Measurements from ENCODE around the gene MIB1.
"Not testable (repeated sequence)": the region's sequence is repeated elsewhere in the genome, so short reads cannot be mapped to it uniquely, and the experiment has no call there.

Gene MIB1

DNA sequence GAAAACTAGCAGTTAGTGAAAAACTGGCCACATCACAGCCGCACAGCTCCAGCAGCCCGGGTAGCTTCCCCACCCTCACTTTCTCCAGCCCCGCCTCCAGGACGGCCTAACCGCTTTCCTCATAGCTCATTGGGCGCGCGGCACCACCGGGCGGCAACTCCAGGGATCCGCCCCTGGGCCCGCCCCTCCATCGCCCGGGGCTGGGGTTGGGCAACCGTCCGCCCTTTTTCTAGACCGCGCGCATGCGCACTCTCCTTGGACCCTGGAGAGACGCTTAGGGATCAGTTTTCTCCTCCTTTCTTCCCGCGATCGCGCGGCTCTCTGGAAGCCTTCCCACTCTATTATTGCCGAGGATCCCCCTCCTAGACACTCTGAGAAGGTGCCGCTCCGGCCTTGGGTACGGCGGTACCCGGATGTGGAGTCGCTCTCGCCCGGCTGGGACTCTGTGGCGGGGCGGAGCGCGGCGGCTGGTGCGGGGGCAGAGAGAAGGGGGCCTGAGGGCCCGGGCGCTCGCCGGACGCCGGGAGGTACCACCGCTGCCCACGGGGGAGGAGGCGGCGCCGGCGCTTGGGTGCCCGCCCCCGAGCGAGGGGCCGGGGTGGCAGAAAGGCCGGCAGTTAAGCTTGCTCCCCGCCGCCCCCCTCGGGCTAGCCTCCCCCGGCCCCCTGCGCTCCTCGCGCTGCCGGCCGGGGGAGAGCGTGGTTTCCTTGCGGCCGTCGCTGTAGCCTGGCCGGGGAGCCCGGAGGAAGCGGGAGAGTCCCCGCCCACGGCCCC, at the start of gene MIB1:
Gene MIB1 (plus strand): TSS at position 255 of the 774 bp plus-strand sequence. CDS start 792 bp downstream, outside the sequence.
- DNase-seq (ENCODE audit: low read depth): peak; percentile 98

DNA sequence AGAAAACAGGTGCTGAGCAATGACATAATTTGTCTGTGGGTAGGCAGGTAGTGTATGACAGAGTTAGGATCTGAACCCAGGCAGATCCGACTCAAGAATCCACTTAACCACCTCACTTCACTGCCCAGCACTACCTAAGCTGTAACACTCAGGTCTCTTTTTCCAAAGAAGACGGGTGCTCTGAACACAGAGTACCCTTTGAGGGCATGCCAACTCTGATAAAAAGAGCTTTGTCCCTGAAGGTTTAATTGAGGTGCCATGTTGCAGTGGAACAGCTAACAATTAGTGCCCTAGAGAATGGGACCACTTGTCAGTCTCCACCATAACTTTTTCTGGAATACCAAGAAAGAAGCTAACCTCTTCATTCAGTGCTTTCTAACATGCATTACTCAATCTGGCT, 47.3 kb upstream of the MIB1 start:
- DNase-seq (ENCODE audit: low read depth): no peak

DNA sequence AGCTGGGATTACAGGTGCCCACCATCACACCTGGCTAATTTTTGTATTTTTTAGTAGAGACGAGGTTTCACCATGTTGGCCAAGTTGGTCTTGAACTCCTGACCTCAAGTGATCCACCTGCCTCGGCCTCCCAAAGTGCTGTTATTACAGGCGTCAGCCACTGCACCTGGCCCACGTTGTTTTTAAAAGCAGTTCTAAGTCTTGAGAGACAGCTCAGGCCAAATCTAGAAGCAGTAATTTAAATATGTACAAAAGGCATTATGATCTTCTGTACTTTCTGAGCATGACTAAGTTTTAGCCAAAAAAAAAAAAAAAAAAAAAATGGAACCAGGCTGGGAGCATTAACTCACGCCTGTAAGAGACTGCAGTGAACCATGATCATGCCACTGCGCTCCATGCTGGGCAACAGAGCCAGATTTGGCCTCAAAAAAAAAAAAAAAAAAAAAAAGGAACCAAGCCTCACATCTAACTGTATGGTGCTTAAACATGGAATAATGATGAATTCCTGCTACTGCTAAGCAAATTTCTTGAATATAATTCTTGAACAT, 40.0 kb upstream of the MIB1 start:
- no peak for DNase-seq (ENCODE audit: low read depth)

DNA sequence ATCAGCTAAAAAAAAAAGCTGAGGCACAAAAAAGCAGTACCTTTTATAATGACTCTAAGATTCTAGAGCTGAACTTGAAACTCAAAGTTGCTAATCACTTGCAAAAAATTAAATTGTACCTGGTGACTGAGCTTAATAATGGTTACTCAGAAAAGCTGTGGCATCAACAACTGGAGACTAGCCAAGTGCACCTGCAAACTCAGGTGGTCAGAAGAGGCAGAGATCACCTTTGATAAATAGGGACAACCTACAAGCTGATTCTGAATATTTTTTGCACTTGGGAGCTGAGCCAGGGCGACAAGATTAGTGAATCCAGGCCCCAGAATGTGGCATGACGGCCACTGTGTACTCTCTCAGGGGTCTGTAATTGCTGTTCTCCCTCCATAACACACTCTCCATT, 39.0 kb upstream of the MIB1 start:
- DNase-seq (ENCODE audit: low read depth): no peak

DNA sequence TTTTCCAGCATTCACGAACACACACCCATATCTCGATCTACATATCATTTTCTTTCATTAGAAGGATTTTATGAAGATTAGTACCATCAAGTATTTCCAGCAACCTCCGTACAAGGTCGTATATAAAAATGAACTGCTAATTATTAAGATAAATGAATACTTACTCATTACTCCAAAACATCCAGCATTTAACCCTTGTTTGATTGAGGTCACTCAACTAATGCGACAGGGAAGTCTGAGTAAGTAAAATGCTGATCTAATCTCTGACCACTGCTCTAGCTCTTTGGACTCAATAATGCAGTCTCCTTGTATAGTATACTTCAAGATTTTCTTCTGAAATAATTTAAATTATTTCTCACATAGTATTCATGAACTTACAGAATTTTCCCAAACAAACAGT, 38.0 kb upstream of the MIB1 start:
- DNase-seq (ENCODE audit: low read depth): no peak

DNA sequence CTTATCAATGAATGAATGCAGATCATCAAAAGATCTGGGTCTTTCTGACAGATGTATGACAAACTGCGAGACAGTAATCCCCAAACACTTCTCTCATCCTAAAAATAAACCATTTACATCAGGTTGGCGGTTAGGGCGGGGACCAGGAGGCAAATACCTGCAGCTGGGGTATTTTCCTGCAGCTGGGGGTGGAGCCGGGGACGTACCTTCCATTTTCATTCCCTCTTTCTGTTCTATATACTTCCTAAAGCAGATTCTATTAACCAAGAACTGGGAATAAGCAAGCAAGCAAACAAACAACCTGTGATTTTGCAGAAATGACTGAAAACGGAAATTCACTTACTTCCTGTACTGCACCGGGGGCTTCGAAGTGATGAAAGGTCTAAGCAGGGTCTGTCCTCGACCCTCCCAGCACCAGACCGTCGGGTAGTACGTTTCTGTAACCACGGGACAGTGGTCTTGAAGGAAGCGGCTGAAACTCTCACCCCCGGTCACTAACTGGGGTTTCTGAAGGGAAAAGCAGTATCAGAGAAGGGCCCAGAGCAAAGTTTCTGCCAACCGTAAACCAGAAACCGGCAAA, 37.3 kb upstream of the MIB1 start:
- DNase-seq (ENCODE audit: low read depth): no peak

DNA sequence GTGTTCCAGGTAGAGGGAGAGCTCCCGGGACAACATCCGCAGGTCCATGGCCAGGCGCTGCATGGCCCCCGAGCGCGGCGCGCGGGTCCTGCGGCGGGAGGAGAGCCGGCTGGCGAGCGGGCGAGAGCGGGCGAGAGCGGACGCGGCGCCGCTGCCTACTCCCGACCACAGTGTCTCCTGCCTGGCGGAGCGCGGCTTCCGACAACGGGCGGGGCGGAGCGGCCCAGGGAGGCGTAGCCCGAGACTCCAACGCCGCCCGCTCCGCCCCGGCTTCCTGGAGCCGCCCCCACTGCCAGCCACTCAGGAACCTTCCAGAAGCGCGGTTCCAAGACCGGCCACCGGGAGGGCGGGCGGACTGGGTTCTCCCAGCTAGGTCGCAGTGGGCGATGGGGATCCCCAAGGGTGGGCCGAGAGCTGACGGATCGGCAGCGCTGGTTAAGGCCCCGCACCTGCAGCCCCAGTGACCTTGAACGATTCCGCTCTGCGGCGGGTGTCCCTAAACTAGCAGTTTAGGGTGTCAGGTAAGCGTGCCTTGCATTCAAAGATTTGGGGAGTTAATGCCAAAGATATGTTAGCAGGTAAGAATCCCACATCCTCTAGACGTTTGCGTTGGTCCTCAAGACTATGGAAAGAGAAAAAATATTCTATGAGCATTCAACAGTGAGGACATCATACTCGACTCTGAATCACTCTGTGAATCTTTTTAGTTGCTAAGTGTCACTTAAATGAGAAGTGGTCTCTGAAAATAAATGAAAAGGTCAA, 35.8 kb upstream of the MIB1 start, which contains the start of gene ABHD3:
Gene ABHD3 (minus strand): TSS at position 172 of the 762 bp plus-strand sequence. CDS start 109 bp downstream, at position 63.
- DNase-seq (ENCODE audit: low read depth): peak; percentile 90

DNA sequence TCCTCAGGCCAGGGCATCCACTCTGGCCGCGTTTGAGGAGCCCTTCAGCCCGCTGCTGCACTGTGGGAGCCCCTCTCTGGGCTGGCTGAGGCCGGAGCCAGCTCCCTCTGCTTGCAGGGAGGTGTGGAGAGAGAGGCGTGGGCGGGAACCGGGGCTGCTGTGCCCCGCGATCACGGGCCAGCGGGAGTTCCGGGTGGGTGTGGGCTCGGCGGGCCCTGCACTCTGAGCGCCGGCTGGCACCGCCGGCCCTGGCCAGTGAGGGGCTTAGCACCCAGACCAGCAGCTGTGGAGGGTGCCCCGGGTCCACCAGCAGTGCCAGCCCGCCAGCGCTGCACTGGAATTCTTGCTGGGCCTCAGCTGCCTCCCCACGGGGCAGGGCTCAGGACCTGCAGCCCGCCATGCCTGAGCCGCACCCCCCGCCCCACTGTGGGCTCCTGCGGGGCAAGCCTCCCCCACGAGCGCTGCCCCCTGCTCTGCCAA, 34.2 kb upstream of the MIB1 start:
- no peak for DNase-seq (ENCODE audit: low read depth)

DNA sequence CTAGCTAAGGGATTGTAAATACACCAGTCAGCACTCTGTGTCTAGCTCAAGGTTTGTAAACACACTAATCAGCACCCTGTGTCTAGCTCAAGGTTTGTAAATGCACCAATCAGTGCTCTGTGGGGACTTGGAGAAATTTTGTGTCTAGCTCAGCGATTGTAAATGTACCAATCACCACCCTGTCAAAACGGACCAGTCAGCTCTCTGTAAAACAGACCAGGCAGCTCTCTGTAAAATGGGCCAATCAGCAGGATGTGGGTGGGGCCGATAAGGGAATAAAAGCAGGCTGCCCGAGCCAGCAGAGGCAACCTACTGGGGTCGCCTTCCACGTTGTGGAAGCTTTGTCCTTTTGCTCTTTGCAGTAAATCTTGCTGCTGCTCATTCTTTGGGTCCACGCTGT, 33.5 kb upstream of the MIB1 start:
- DNase-seq (ENCODE audit: low read depth): not testable (repeated sequence)

DNA sequence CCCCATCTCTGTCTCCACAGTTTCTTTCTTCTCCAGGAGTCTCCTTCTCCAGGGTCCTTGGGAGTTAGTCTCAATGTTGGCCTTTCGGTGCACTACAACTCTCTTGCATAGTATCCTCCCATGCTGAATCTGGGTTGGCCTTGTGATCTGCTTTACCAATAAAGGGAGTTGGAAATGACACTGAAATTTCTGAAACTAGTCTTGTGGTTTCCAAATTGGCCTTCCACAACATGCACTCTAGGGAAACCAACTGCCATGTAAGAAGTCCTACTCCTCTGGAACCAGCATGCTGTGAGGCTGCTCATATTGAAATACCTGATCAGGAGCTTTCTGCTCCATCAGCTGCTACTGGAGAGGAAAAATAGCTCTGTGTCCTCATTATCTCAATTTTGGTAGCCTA, 26.1 kb upstream of the MIB1 start:
- no peak for DNase-seq (ENCODE audit: low read depth)

DNA sequence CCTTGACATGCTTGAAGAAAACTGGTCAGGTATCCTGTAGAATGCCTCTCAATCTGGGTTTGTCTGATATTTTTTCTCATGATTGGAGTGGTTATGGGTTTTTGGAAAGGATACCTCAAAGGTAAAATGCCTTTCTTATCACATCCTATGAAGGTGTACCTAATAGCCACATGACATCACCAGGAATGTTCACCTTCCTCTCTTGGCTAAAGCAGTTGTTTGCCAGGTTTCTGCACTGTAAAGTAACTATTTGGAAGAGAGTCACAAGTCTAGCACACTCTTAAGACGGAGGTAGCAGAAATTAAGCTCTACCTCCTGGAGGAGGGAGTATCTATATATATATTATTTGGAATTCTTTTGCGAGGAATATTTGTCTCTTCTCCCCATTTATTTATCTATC, 17.9 kb upstream of the MIB1 start:
- no peak for DNase-seq (ENCODE audit: low read depth)

DNA sequence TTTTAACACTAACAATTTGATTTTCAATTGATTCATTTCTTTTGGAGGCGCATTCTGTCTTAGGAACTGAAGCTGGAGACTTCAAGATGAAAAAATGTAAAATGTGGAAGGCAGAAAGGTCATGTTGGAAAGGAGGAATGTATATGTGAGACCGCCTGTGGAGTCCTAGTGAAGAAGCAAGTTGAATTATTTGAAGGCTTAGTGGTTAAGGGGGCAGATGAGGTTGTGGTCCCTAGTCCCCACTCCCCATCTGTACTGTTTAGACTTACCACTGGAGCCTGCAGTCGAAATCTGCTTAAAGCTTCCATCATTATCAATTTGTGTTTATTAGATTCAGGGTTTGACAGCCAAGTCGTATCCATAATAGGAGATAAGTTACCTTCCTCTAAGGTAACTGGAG, 15.4 kb upstream of the MIB1 start:
- no peak for DNase-seq (ENCODE audit: low read depth)

DNA sequence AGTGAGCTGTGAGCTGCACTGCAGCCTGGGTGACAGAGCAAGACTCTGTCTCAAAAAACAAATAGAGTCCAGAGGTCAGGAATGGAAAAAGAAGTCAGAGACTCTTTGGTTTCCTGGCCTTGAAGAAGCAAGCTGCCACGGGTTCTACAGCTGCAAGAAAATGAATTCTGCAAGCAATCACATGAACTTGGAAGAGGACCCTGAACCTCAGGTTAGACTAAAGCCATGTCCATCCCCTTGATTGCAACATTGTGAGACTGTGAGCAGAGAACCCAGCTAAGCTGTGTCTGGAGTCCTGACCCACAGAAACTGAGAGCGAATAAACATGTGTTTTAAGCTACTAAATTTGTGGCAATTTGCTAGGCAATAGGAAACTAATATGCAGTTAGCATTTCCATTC, 12.9 kb upstream of the MIB1 start:
- no peak for DNase-seq (ENCODE audit: low read depth)

DNA sequence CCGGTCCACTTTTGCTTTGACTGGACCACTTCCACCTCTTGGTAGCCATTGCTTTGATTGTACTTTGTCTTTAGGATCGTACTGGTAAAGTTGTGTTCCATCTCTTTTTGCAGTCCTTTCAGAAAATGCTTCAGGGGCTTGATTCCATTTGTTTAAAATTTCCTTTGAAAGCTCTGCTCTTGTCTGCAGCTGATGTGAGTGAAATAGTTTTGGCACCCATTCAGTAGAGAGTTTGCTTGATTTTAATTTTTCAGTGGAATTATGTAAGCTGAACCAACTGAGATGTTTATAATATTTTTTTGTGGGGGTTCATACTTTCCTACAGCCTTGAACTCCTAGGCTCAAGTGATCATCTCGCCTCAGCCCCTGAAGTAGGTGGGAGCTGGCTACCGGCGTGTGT, 7.6 kb upstream of the MIB1 start:
- no peak for DNase-seq (ENCODE audit: low read depth)

DNA sequence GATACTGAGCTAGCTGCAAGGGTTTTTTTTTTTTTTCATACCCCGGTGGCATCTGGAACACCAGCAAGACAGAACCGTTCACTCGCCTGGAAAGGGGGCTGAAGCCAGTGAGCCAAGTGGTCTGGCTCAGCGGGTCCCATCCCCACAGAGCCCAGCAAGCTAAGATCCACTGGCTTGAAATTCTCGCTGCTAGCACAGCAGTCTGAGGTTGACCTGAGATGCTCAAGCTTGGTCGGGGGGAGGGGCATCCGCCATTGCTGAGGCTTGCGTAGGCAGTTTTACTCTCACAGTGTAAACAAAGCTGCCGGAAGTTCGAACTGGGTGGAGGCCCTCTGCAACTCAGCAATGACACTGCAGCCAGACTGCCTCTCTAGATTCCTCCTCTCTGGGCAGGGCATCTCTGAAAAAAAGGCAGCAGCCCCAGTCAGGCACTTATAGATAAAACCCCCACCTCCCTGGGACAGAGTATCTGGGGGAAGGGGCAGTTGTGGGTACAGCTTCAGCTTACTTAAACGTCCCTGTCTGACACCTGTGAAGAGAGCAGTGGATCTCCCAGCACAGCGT, 5.1 kb upstream of the MIB1 start:
- DNase-seq (ENCODE audit: low read depth): peak; percentile 31

DNA sequence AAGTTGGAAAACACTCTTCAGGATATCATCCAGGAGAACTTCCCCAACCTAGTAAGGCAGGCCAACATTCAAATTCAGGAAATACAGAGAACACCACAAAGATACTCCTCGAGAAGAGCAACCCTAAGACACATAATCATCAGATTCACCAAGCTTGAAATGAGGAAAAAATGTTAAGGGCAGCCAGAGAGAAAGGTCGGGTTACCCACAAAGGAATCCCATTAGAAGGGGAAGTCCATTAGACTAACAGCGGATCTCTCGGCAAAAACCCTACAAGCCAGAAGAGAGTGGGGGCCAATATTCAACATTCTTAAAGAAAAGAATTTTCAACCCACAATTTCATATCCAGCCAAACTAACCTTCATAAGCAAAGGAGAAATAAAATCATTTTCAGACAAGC, 3.7 kb upstream of the MIB1 start:
- not testable (repeated sequence) for DNase-seq (ENCODE audit: low read depth)

DNA sequence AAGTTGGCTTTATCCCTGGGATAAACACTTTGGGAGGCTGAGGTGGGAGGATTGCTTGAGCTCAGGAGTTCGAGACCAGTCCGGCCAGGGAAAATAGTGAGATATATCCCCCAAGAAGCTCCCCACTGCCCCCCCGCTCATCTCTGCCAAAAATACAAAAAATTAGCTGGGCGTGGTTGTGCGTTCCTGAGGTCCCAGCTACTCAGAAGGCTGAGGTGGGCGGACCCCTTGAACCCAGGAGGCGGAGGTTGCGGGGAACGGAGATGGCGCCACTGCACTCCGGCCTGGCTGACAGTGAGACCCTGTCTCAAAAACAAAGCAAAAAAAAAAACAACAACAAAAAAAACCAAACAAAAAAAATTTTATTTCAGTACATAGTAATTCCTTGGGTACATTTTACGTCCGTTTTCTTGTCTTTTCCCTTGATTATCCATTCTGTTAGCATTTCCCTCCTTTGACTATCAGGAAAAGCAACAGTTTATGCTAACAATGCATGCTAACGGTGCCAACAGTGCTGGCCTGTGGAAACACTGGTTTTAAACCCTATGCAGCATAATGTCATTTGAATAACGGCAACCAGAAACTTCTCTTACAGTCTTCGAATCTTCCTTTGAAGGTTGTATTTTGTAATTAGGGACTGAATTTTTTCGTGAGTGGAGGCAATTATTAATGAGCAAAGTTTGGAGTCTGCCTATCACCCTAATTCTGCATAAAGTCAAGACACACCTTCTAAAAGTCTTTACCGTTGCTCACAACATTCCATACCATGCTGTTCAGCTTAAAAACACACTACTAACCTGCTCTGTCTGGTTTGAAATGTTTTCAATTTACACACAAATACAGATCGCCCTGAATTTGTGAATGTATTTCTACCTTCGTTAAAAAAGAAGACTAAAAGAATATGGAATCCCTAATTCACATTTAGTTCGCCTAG, 721 bp upstream of the MIB1 start:
- no peak for DNase-seq (ENCODE audit: low read depth)

DNA sequence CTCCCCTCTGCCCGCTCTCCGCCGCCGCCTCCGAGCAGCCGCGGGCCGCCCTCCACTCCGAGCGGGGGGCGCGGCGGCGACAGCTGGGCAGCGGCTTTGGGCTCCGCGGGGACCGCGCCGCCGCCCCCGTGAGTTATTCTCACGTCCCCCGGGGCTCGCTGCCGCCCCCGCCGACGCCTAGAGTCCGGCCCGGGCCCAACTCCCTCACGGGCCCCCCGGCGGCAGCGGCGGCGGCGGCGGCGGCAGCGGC, 645 bp downstream of the MIB1 start:
- DNase-seq (ENCODE audit: low read depth): peak; percentile 23

DNA sequence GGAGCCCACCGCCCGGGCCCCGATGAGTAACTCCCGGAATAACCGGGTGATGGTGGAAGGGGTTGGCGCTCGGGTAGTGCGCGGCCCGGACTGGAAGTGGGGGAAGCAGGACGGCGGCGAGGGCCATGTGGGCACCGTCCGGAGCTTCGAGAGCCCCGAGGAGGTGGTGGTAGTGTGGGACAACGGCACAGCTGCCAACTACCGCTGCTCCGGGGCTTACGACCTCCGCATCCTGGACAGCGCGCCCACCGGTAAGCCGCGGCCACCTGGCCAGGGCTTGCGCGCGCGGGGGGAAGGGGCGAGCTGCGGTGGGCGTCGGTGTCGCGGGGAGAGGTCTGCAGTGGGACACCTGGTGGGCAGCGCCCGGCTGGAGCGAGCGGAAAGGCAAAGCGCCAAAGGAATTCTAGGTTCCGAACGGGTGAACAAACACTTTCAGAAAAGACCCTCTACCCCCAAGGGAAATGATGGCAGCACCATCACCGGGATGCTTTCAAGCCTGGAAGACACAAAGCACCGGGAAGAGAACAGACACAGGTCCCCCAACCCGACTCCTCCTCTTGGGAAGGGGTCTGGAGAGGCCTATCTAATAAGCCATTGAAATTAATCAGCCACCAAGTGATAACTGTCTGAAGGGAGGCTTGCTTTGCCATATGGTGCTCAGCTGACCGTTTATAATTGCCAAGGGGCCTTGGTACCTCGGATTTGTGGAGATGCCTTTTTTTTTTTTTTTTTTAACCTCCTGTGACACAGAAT, 1.1 kb downstream of the MIB1 start:
- DNase-seq (ENCODE audit: low read depth): no peak

DNA sequence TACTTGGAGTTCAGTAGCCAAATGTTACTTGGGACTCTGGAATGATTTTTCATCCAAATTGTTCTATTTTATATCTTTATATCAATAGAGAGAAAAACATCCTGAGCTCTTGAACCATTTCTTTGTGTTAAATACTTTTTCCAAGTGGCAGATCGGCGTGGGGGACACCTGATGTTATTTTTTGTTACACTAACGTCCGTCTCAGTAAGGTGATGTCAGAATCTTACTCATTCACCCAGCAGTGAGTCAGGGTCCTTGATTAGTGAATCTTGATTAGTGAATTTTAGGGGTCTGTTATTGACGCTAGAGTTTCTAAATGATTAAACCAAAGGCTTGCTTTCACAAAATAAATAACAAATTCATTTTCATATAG, 1.7 kb downstream of the MIB1 start:
- DNase-seq (ENCODE audit: low read depth): no peak

Measured in activated T-helper 9 cell treated with anti-CD3 and anti-CD28 coated beads, Interleukin-2, amount 50 U/mL, for 16 hours (primary cell).